HEK293T (cell line): Measurements from ENCODE around the gene TNFAIP2.

Experiments used
- ARNT ChIP-seq: fragments of 450-650 bp; IDR thresholded peaks from 2 replicates; pipeline ENCODE4 v1.6.1; 2017; ENCODE audit warnings: mild to moderate bottlenecking
- CTBP1 ChIP-seq: fragments of 450-650 bp; IDR thresholded peaks from 2 replicates; pipeline ENCODE4 v1.6.1; 2016; ENCODE audit warnings: borderline replicate concordance
- ELF4 ChIP-seq: fragments of 450-650 bp; IDR thresholded peaks from 2 replicates; pipeline ENCODE4 v1.6.1; 2017; ENCODE audit warnings: antibody characterized with exemption
- FOXA1 ChIP-seq: fragments of 450-650 bp; IDR thresholded peaks from 2 replicates; pipeline ENCODE4 v1.6.1; 2016; ENCODE audit warnings: mild to moderate bottlenecking
- FOXK2 ChIP-seq: fragments of 450-650 bp; IDR thresholded peaks from 2 replicates; pipeline ENCODE4 v1.6.1; 2016; ENCODE audit warnings: mild to moderate bottlenecking
- FOXM1 ChIP-seq: fragments of 450-650 bp; IDR thresholded peaks from 2 replicates; pipeline ENCODE4 v1.6.1; 2017; ENCODE audit warnings: mild to moderate bottlenecking, borderline replicate concordance
- LEF1 ChIP-seq: fragments of 450-650 bp; IDR thresholded peaks from 2 replicates; pipeline ENCODE4 v1.6.1; 2017; ENCODE audit warnings: mild to moderate bottlenecking, borderline replicate concordance
- NFRKB ChIP-seq: fragments of 450-650 bp; IDR thresholded peaks from 2 replicates; pipeline ENCODE4 v1.6.1; 2016; ENCODE audit warnings: mild to moderate bottlenecking, moderate library complexity
- SP1 ChIP-seq: fragments of 450-650 bp; IDR thresholded peaks from 2 replicates; pipeline ENCODE4 v1.6.1; 2017
- SUZ12 ChIP-seq: fragments of 450-650 bp; IDR thresholded peaks from 2 replicates; pipeline ENCODE4 v1.6.1; 2016; ENCODE audit warnings: mild to moderate bottlenecking
- TARDBP ChIP-seq: fragments of 450-650 bp; IDR thresholded peaks from 2 replicates; pipeline ENCODE4 v1.6.1; 2016
- ZNF384 ChIP-seq: fragments of 450-650 bp; IDR thresholded peaks from 2 replicates; pipeline ENCODE4 v1.6.1; 2016
- TF ChIP-seq, protein P1 (sequence below): fragments of 450-650 bp; IDR thresholded peaks from 2 replicates; pipeline ENCODE4 v1.6.1; 2016

DNA sequence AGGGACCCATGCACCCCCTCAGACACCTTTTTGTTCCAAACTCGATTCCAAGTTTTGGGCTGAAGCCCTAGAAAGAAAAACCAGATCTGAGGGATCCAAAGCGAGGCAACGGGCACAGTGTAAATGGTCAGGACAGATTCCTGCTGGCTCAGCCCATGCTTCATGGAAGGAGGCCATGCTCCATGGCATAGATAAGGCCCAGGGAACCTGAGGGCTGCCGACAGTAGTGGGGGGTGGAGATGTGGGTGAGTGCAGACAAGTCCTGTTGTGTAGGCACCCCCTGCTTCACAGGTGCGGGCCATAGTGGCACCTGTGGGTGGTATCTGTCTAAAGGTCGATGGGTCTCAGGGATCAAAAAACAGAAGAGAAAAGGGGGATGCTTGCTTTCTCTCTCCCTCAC lies 42.1 kb downstream of the TNFAIP2 start:
- no peak for TF ChIP-seq ELF4
- no peak for TF ChIP-seq CTBP1
- no peak for TF ChIP-seq ZNF384
- TF ChIP-seq, protein P1, sequence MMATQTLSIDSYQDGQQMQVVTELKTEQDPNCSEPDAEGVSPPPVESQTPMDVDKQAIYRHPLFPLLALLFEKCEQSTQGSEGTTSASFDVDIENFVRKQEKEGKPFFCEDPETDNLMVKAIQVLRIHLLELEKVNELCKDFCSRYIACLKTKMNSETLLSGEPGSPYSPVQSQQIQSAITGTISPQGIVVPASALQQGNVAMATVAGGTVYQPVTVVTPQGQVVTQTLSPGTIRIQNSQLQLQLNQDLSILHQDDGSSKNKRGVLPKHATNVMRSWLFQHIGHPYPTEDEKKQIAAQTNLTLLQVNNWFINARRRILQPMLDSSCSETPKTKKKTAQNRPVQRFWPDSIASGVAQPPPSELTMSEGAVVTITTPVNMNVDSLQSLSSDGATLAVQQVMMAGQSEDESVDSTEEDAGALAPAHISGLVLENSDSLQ, result no peak
- no peak for TF ChIP-seq FOXM1
- TF ChIP-seq NFRKB, result no peak
- TF ChIP-seq FOXA1, result no peak
- no peak for TF ChIP-seq SUZ12
- no peak for TF ChIP-seq TARDBP
- no peak for TF ChIP-seq FOXK2
- no peak for TF ChIP-seq ARNT
- TF ChIP-seq LEF1, result no peak
- TF ChIP-seq SP1, result no peak
